Nucleus accumbens (tissue), 56 donors: ENCODE measurements around the gene AK4.
"Not testable (repeated sequence)": the region's sequence is repeated elsewhere in the genome, so short reads cannot be mapped to it uniquely, and the experiment has no call there.

Source experiments
- DNase-seq, 56 donors: peaks; one replicate each; lab custom pipeline; 2025; lab: John Stamatoyannopoulos, UW

AK4 gene

DNA sequence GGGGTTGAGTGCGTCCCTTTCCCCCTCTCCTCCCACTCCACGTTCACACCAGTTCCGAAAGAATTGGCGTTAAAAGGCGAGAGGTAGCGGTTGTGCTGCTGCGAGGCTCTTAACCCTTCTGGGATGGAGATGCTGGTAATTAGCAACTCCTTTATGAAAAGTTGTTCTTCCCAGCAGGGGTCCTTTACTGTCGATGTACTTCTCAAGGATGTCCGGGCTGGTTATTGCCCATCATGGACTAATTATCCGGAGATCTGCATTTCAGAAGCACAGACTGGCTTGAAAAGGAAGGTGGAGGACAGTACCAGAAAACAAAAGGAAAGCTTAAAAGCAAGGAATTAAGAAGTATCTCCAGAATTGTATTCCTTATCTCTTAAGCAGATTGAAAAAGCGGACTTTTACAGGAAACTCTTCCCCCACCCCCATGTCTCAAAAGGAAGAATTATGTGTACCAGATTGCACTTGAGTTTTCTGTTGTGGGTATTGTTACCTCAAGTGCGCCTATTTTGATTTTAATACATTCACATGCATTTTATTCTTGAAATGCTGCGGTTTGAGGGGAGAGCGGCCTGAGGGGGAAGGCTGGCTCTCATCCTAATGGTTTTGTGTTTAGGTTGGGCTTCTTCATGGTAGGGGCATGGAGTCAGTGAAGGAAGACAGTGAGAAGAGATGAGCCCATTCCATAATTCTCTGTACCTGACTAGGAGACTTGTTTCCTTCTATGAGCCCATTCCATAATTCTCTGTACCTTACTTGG, 1.5 kb downstream of the AK4 start:
- no peak for DNase-seq

DNA sequence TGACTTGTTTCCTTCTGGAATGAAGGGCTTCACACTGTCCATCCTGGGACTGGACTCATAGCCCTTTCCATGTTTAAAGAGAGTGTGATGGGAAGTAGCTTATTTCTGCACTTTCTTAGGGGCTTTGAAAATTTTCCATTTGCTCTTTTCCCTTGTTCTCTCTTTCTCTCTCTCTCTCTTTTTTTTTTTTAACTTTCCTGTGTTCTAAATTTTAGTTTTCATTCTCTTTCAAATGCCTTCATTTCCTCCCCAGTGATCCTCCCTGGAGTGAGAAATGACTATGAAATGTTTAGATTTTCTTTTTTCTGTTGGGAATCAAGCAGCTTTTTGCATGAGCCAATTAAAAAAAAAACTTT, 2.1 kb downstream of the AK4 start:
- no peak for DNase-seq

DNA sequence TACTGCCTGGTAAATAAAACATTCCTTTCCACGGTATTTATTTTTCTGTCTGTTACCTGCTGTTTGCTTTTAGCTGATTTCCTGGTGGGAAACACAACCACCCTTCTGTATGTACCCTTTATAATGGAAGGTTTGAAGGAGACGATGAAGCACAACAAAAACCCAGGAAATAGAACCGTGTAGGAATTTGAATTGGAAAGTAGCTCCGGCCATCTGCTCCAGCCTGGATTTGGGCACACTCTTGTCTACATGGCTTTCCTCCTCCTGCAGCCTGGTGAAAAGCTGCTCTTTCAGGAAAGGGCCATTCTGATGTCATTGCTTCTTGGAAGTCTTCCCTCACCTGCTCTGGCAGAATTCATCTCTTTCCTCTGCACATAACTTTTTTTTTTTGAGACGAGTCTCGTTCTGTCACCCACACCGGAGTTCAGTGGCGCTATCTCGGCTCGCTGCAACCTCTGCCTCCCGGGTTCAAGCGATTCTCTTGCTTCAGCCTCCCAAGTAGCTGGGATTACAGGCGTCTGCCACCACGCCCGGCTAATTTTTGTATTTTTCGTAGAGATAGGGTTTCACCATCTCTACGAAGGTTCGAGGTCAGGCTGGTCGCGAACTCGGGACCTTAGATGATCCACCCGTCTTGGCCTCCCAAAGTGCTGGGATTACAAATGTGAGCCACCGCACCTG, 2.7 kb downstream of the AK4 start:
- no peak for DNase-seq

DNA sequence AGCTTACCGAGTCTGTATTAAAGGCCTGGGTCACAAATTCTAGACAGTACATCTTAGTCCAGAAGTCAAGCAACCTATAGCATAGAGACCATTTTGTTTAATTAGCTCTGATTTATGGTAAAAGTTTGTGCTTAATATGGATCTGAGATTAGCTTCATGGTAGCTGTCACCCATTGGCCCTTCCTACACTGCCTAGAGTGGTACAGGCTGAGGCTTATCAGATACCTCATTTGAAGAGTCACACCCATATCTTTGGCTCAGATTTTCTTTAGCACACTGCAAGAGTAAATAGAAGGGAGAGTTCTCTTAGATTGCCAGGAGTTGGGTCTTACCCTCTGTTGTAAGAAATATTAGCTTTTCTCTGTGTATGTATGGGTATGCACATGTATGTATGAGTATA, 3.6 kb downstream of the AK4 start:
- no peak for DNase-seq

DNA sequence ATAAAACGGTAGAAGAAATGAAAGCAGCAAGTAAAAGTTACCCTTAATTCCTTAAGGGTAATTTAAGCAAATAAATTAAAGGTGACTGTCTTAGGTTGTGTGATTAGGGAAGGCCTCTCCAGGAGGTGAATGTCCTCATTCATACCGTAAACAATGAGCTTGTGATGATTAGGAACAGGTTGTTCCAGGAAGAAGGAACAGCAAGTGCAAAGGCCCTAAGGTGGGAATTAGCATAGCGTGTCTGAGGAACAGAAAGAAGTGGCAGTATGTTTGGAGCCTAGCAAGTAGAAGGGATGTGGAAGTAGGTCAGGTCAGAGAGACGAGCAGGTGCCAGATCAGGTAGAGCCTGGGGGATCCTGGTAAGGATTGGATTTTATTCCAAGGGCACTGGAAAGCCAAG, 5.6 kb downstream of the AK4 start:
- DNase-seq: no peak

DNA sequence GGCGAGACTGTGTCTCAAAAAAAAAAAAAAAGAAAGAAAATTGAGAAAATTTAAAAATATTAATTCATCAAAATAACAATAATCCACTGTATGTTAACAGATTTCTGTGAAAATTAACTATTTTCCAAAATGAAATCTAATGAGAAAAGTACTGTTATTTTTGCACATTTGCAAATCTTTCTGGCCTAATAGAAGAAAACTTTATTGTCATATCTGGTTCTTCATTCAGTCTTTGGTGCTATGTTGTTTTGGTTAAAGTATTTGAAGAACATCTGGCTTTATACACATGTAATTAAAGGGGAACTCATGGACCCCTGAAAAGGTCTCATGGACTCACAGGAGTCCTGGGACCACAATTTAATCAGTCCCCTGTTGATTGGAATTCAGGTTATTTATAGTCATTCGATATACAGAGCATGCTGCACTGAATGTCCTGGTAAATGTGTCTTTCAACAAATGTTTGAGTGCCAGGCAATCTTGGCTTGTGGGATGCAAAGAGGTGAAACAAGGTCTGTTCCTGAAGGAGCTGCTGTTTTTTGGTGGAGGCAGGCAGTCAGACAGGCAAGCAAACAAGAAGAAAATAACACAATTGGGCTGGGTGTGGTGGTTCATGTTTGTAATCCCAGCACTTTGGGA, 9.0 kb downstream of the AK4 start:
- DNase-seq: no peak

DNA sequence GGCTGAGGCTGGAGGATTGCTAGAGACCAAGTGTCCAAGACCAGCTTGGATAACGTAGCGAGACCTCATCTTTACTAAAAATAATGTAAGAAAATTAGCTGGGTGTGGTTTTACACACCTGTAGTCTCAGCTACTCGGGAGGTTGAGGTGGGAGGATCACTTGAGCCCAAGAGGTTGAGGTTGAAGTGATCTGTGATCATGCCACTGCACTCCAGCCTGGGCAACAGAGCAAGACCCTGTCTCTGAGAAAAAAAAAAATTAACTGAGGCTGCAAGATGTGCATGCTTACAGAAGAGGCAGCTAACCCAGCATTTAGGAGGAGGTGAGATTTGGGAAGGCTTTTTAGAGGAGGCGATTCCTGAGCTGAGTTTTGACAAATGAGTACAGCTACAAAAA, 9.5 kb downstream of the AK4 start:
- DNase-seq: no peak

DNA sequence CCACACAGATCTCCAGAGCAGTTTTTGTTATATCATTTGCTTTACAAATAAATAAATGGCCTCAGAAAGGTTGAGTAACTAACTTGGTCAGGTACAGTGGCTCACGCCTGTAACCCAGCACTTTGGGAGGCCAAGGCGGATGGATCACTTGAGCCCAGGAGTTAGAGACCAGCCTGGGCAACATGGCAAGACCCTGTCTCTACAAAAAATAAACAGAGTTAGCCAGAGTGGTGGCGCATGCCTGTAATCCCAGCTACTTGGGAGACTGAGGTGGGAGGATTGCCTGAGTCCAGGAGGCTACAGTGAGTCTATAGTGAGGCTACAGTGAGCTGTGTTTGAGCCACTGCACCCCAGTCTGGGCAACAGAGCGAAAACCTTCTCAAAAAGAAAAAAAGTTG, 11.3 kb downstream of the AK4 start:
- DNase-seq: not testable (repeated sequence)

DNA sequence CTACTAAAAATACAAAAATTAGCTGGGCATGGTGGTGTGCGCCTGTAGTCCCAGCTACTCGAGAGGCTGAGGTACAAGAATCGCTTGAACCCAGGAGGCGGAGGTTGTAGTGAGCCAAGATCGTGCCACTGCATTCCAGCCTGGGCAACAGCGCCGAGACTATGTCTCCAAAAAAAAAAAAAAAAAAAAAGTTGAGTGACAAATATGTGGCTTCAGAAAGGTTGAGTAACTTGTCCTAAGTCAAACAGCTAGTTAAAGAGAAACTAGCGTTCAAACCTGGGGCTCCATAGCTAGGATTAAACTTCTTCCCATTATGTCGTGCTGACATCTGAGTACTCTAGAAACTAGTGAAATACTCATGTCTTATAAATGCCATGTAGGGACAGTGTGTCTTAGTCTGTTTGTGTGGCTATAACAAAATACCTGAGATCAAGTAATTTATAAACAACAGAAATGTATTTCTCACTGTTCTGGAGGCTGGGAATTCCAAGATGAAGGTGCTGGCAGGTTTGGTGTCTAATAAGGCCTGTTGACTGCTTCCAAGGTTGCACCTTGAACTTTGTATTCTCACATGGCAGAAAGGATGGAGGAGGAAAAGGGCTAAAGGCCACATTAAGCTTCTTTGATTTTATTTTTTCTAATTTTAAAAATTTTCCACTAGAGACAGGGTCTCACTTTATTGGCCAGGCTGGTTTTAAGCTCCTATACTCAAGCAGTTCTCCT, 12.0 kb downstream of the AK4 start:
- no peak for DNase-seq

DNA sequence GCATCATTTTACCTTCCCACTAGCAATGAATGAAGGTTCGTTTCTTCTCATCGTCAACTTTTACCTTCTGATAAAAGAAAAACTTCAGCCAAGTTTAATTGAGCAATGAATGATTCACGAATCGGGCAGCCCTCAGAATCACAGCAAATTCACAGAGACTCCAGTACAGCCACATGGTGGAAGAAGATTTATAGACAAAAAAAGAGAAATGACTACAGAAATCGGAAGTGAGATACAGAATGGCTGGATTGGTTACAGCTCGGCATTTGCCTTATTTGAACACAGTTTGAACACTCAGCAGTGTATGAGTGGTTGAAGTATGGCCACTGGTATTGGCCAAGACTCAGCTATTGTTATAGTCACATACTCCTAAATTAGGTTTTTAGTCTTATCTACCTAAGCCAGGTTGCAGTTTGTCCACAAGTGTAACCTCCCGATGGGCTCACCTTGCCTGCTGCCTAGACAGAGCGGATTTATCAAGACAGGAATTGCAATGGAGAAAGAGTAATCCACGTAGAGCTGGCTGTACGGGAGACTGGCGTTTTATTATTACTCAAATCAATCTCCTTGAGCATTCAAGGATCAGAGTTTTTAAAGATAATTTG, 15.3 kb downstream of the AK4 start:
- no peak for DNase-seq

DNA sequence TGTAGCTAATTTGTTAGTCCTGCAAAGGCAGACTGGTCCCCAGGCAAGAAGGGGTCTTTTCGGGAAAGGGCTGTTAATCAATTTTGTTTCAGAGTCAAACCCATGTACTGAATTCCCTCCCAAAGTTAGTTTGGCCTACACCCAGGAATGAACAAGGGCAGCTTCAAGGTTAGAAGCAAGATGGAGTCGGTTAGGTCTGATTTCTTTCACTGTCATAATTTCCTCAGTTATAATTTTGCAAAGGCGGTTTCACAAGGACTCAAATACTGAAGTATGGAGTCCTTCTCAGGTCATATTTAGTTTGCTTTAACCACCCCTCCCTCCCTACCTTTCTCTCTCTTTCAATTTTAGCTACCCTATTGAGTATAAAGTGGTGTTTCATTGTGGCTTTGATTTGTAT, 16.1 kb downstream of the AK4 start:
- DNase-seq: not testable (repeated sequence)

DNA sequence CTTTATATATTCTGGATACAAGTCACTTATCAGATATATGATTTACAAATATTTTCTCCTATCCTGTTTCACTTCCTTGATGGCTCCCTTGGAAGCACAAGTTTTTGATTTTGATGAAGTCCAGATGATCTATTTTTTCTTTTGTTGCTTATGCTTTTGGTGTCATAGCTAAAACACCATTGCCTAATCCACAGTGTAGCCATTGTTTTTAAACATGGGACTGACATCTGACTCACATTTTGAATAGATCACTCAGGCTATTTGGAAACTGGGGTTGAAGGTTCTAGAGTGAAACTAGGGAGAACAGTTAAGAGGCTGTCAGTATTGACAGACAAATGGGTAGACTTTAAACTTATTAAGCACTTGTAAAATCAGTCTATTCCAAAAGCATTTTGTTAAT, 16.6 kb downstream of the AK4 start:
- DNase-seq: no peak

DNA sequence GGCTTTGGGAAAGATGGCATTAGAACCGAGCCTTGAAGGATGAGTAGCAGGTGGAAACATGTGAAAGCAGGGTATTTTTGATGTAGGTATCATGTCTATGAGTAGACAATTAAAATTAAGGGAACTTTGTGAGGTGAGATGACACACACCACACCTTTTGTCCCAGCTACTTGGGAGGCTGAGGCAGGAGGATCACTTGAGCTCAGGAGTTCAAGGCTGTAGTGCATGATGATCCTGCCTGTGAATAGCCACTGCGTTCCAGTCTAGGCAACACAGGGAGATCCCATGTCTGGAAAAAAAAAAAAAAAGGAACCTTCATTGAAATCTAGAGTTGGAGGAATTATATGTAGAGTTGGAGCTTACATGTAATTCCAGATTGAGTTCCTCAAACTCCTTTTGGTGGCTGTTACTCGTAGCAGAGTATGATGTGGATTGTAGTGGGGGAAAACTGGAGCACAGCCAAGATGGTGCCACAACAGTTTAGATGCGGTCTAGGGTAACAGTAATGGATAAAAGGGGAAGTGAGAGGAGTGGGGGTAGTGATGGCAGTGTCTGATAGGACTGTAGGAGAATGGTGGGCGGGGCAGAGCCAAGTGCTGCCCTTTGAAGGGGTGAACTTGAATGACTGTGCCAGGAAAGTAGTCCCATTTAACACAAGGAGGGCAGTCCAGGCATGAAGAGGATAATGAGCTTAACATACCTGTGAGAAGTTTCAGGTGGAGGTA, 17.4 kb downstream of the AK4 start:
- DNase-seq: no peak

DNA sequence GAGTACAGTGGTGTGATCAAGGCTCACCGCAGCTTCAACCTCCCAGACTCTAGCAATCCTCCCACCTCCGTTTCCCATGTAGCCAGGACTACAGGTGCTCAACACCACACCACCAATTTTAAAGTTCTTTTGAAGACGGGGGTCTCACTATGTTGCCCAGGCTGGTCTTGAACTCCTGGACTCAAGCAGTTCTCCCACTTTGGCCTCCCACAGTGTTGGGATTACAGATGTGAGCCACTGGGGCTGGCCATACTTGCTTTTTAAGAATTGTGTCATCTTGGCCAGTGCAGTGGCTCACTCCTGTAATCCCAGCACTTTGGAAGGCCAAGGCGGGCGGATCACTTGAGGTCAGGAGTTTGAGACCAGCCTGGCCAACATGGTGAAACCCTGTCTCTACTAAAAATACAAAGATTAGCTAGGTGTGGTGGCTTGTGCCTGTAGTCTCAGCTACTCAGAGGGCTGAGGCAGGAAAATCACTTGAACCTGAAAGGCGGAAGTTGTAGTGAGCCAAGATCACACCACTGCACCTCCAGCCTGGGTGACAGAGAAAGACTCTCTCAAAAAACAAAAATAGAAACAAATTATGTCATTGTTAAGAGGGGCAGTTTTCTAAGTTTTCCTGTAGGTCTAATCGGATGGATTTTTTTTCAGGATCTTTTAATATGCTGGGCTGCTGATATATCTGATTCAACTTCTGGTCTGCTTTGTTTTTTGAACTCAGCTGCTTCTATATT, 18.7 kb downstream of the AK4 start:
- DNase-seq: no peak

DNA sequence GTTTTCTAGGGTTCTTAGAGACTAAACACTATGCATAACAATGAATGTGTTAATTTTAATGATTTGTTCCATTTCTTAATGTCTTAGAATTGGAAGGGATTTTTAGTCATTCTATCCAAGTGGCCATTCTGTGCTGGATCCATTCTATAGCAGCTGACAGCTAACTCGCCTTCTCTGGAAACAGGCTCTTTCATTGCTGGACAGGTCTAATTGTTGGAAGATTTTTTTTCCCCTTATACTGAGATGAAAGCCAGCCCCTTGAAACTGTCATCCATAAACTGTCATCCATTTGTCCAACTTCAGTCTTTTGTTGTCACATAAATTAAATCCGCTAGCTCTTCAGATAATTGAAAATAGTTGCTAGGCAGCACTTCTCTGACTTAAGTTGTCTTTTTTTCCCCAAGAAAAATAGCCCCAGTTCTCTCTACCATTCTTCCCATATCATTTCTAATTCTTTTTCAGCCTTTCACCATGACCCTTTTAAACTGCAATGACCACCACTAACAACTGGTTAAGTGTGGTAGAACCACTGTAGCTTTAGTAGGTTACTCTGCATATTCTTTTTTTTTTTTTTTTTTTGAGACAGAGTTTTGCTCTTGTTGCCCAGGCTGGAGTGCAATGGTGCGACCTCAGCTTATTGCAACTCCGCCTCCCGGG, 19.7 kb downstream of the AK4 start:
- peak in 1 of 56 donors; percentile 11 for DNase-seq

DNA sequence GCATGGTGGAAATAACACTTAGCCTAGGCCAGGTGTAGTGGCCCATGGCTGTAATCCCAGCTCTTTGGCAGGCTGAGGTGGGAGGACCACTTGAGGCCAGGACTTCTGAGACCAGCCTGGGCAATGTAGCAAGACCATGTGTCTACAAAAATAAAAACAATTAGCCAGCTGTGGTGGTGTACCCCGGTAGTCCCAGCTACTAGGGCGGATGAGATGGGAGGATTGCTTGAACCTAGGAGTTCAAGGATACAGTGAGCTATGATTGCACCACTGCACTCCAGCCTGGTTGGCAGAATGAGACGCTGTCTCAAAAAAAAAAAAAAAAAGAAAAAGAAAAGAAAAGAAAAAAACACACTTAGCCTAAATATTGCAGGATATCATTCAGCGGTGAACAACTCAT, 20.9 kb downstream of the AK4 start:
- no peak for DNase-seq

DNA sequence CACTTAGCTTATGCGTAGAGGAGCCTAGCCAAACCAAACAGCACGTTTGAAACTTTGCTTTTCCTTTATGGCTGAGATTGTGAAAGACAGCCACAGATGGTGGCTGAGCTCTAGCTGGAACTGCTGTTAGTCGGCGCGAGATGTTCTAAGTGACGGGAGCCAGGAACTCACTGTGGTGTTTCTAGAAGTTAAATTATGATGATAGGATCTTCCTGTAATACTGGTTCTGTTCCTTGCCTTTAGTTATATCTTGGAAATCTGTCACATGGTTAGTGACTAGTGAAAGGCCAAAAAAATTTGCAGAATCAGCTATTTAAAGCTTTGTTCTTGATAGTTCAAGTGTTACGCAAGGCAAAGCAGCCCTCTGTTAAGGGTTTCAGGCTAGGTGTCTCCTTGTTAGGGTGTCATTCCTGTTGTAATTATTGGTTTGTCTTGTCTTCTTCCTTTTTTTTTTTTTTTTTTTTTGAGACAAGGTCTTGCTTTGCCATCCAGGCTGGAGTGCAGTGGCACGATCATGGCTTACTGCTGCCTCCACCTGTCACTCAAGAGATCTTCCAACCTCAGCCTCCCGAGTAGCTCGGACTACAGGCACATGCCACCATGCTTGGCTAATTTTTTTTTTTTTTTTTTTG, 22.6 kb downstream of the AK4 start:
- DNase-seq: no peak

DNA sequence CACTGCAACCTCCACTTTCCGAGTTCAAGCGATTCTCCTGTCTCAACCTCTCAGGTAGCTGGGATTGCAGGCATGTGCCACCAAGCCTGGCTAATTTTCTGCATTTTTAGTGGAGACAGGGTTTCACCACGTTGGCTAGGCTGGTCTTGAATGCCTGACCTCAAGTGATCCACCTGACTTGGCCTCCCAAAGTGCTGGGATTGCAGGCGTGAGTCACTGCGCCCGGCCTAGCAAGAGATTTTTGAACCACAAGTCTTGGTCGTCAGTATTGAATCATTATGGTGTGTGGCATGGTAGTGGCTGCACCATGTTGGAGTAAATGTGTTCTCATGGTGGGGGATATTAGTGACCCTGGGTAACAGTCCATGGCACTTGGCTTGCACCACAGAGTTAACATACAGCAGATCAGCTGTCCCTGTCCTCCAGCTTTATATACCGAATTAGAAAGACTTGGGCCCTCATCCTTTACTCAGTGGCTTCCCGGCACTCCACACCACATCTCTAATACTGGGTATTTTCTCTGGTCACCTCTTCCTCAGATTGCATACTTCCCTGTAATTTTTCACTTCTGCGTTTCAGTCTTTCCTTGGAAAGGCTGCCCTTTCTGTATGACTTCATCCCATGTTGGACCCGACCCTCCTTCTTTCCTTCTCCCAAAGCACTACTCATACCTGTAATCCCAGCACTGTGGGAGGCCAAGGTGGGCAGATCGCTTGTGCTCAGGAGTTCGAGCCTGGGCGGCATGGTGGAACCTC, 25.1 kb downstream of the AK4 start:
- DNase-seq: no peak
